Liver (tissue), 9 donors: Measurements from ENCODE around the gene FCHO2. TPM values are rescaled to one million over a fixed set of nuclear protein-coding genes. Genes with fewer than 3 reads are reported as not detected.

ENCODE experiments used
- DNase-seq: peaks from one replicate; pipeline ENCODE4 v3.0.0-alpha.2; 2017; ENCODE audit warnings: low spot score
- H3K27ac ChIP-seq, 2 donors: one replicate each; pipeline ENCODE4 v1.7.0; 2013; ENCODE audit warnings: inconsistent platforms in 2 of 2, low read length in 2 of 2, control low read depth in 1 of 2, low read depth in 1 of 2, mild to moderate bottlenecking in 1 of 2
- H3K27me3 ChIP-seq, 4 donors: one replicate each; pipeline versions ENCODE4 v1.6.1 to v1.7.0; 2013; ENCODE audit warnings: low read length in 3 of 4, inconsistent platforms in 1 of 4, mild to moderate bottlenecking in 1 of 4, moderate library complexity in 1 of 4; ENCODE audit not compliant: control insufficient read depth in 4 of 4, insufficient read depth in 4 of 4
- H3K36me3 ChIP-seq, 4 donors: one replicate each; pipeline versions ENCODE4 v1.6.1 to v1.7.0; 2013; ENCODE audit warnings: low read length in 3 of 4, mild to moderate bottlenecking in 3 of 4, low read depth in 1 of 4, moderate library complexity in 1 of 4; ENCODE audit not compliant: control insufficient read depth in 4 of 4, insufficient read depth in 3 of 4
- H3K4me1 ChIP-seq, 4 donors: one replicate each; pipeline versions ENCODE4 v1.6.1 to v1.7.0; 2013; ENCODE audit warnings: low read length in 3 of 4, mild to moderate bottlenecking in 3 of 4, moderate library complexity in 1 of 4; ENCODE audit not compliant: control insufficient read depth in 4 of 4, insufficient read depth in 4 of 4
- H3K4me3 ChIP-seq, 3 donors: one replicate each; pipeline versions ENCODE4 v1.6.1 to v1.7.0; 2013; ENCODE audit warnings: low read length in 3 of 3, control low read depth in 1 of 3, low read depth in 1 of 3, mild to moderate bottlenecking in 1 of 3
- H3K9ac ChIP-seq, 2 donors: one replicate each; pipeline ENCODE4 v1.7.0; 2013; ENCODE audit warnings: low read length in 2 of 2, mild to moderate bottlenecking in 2 of 2, moderate library complexity in 2 of 2, control low read depth in 1 of 2, low read depth in 1 of 2
- H3K9me3 ChIP-seq, 4 donors: one replicate each; pipeline versions ENCODE4 v1.6.1 to v1.7.0; 2013; ENCODE audit warnings: low read length in 3 of 4; ENCODE audit not compliant: control insufficient read depth in 4 of 4
- EGR1 ChIP-seq, 2 donors: IDR thresholded peaks; 2 replicates each; pipeline ENCODE4 v1.6.1; 2016 to 2018; ENCODE audit warnings: antibody characterized with exemption in 2 of 2, low read depth in 2 of 2
- FOXA1 ChIP-seq: IDR thresholded peaks from 2 replicates; pipeline ENCODE4 v1.6.1; 2016; ENCODE audit warnings: antibody characterized with exemption
- FOXA2 ChIP-seq: IDR thresholded peaks from 2 replicates; pipeline ENCODE4 v1.6.1; 2016; ENCODE audit warnings: antibody characterized with exemption
- GABPA ChIP-seq, 2 donors: IDR thresholded peaks in 1 of 2; conservative IDR thresholded peaks in 1 of 2; 2 replicates each; pipeline ENCODE4 v1.6.1; 2016; ENCODE audit warnings: antibody characterized with exemption in 2 of 2, mild to moderate bottlenecking in 1 of 2, moderate library complexity in 1 of 2
- HNF4A ChIP-seq, 2 donors: conservative IDR thresholded peaks; 2 replicates each; pipeline ENCODE4 v1.6.1; 2016; ENCODE audit warnings: antibody characterized with exemption in 2 of 2, mild to moderate bottlenecking in 2 of 2
- HNF4G ChIP-seq: IDR thresholded peaks from 2 replicates; pipeline ENCODE4 v1.6.1; 2016; ENCODE audit warnings: antibody characterized with exemption
- JUND ChIP-seq, 2 donors: IDR thresholded peaks; 2 replicates each; pipeline ENCODE4 v1.6.1; 2016; ENCODE audit warnings: antibody characterized with exemption in 2 of 2
- NR2F2 ChIP-seq: IDR thresholded peaks from 2 replicates; pipeline ENCODE4 v1.6.1; 2016; ENCODE audit warnings: antibody characterized with exemption
- REST ChIP-seq: IDR thresholded peaks from 2 replicates; pipeline ENCODE4 v1.6.1; 2016; ENCODE audit warnings: antibody characterized with exemption, mild to moderate bottlenecking
- RXRA ChIP-seq, 2 donors: IDR thresholded peaks; 2 replicates each; pipeline ENCODE4 v1.6.1; 2017 to 2018; ENCODE audit warnings: antibody characterized with exemption in 2 of 2, mild to moderate bottlenecking in 1 of 2
- SP1 ChIP-seq: IDR thresholded peaks from 2 replicates; pipeline ENCODE4 v1.6.1; 2018; ENCODE audit warnings: antibody characterized with exemption, mild to moderate bottlenecking
- TAF1 ChIP-seq: conservative IDR thresholded peaks from 2 replicates; pipeline ENCODE4 v1.6.1; 2016; ENCODE audit warnings: antibody characterized with exemption, mild to moderate bottlenecking
- YY1 ChIP-seq: IDR thresholded peaks from 2 replicates; pipeline ENCODE4 v1.6.1; 2016; ENCODE audit warnings: antibody characterized with exemption, mild to moderate bottlenecking
- ZBTB33 ChIP-seq: IDR thresholded peaks from 2 replicates; pipeline ENCODE4 v1.6.1; 2016; ENCODE audit warnings: antibody characterized with exemption
- WGBS: extraction: QIAGEN DNeasy Blood & Tissue Kit; methylation state at CpG from one replicate; pipeline ENCODE4 v1.1.7; 2013; 5-methylcytosine and 5-hydroxymethylcytosine counted together
- polyA plus RNA-seq, 2 donors: library from polyadenylated mRNA; stranded (reverse) in 1 of 2; unstranded in 1 of 2; fragments of 200-250 nt in 1 of 2; fragments of >200 nt in 1 of 2; fragmentation: Nextera tagmentation in 1 of 2; extraction: Ambion mirVana in 1 of 2; gene quantifications; one replicate each; pipeline versions ENCODE4 v1.2.1 to v1.2.3, GENCODE V29; 2013 to 2015
- total RNA-seq, 2 donors: library from RNA; depleted of rRNA; stranded (reverse); fragments of >200 nt; gene quantifications; one replicate each; pipeline ENCODE4 v1.2.3, GENCODE V29; 2014
- TF ChIP-seq, protein P1 (sequence below): IDR thresholded peaks from 2 replicates; pipeline ENCODE4 v1.6.1; 2016; ENCODE audit warnings: antibody characterized with exemption
- TF ChIP-seq, protein P2 (sequence below): IDR thresholded peaks from 2 replicates; pipeline ENCODE4 v1.6.1; 2016; ENCODE audit warnings: antibody characterized with exemption
- donor health status: healthy.
- donor health status: healthy.
- donor health status: healthy.
- donor health status: healthy.
- donor health status: healthy.

Gene FCHO2
- total and polyA plus RNA-seq, 4 donors = 5.3 to 37.5 (median 9.3) TPM

DNA sequence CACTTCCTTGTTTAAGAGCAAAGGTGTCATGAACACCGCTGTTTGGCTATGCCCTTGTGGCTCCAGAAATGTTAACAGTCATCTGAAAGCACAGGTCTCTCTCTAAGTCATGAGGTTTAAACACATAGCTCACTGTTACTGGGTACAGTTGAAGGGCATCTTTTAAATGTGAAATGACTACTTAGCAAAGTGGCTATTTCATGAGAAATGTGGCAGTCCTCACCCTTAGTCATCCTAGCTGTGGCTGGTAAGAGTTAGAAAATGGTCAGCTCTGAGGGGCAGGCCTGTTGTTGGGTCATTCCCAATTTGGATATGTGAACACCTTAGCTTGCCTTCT lies 140.4 kb downstream of the FCHO2 start:
- H3K27ac ChIP-seq = no peak overlapping the region
- no peaks in the 10 kb centered on the region for H3K4me1 ChIP-seq
- no peak overlapping the region for H3K4me3 ChIP-seq
- peaks cover 0 to 4% (median 0%) of the 10 kb centered on the region in 4 donors for H3K36me3 ChIP-seq
- peaks cover 0 to 11% (median 5%) of the 10 kb centered on the region in 4 donors for H3K9me3 ChIP-seq
- 83% methylated on average over 1 of the region's 1 CpG for WGBS
- DNase-seq = no peak
- no peak for TF ChIP-seq REST
- TF ChIP-seq NR2F2 = no peak
- TF ChIP-seq GABPA (IDR thresholded peaks at IDR 0.05 in 1 of 2, conservative IDR thresholded peaks at IDR 0.05 in 1 of 2) = no peak
- TF ChIP-seq FOXA2 = no peak
- TF ChIP-seq, protein P1, sequence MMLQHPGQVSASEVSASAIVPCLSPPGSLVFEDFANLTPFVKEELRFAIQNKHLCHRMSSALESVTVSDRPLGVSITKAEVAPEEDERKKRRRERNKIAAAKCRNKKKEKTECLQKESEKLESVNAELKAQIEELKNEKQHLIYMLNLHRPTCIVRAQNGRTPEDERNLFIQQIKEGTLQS = no peak
- no peak for TF ChIP-seq FOXA1
- TF ChIP-seq JUND (IDR thresholded peaks at IDR 0.05) = no peak
- TF ChIP-seq EGR1 (IDR thresholded peaks at IDR 0.05; ENCODE audit: low read depth in 2 of 2) = no peak
- no peak for TF ChIP-seq HNF4A (conservative IDR thresholded peaks at IDR 0.05)
- no peak for TF ChIP-seq RXRA (IDR thresholded peaks at IDR 0.05)
- no peak overlapping the region for H3K9ac ChIP-seq
- H3K27me3 ChIP-seq = no peaks in the 10 kb centered on the region

- no peak for DNase-seq
- no peak overlapping the region for H3K9ac ChIP-seq
- peaks cover 0 to 11% (median 5%) of the 10 kb centered on the region in 4 donors for H3K9me3 ChIP-seq
- no peaks in the 10 kb centered on the region for H3K4me1 ChIP-seq
- no peak overlapping the region for H3K27ac ChIP-seq
- no peak overlapping the region for H3K4me3 ChIP-seq
- H3K27me3 ChIP-seq = no peaks in the 10 kb centered on the region
- H3K36me3 ChIP-seq = peaks cover 0 to 4% (median 0%) of the 10 kb centered on the region in 4 donors
- 97% methylated on average over 2 of the region's 2 CpGs for WGBS
- TF ChIP-seq HNF4A (conservative IDR thresholded peaks at IDR 0.05) (no peak), ZBTB33 (no peak), YY1 (no peak), SP1 (no peak), HNF4G (no peak), GABPA (IDR thresholded peaks at IDR 0.05 in 1 of 2, conservative IDR thresholded peaks at IDR 0.05 in 1 of 2) (no peak), REST (no peak), EGR1 (IDR thresholded peaks at IDR 0.05; ENCODE audit: low read depth in 2 of 2) (no peak), RXRA (IDR thresholded peaks at IDR 0.05) (no peak), TAF1 (no peak), FOXA2 (no peak)
- TF ChIP-seq, protein P1 = no peak
- TF ChIP-seq, protein P2, sequence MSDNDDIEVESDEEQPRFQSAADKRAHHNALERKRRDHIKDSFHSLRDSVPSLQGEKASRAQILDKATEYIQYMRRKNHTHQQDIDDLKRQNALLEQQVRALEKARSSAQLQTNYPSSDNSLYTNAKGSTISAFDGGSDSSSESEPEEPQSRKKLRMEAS = no peak
These were observed 141.9 kb downstream of the FCHO2 start for GRCh38 chr5:73097740-73098139.
